AG08395 (cell line): Measurements from ENCODE around the gene HOXB6.

Experiments
- DNase-seq: peaks from one replicate; pipeline ENCODE4 v3.0.0; 2012; ENCODE audit warnings: mixed read lengths, low spot score

HOXB6 gene

DNA sequence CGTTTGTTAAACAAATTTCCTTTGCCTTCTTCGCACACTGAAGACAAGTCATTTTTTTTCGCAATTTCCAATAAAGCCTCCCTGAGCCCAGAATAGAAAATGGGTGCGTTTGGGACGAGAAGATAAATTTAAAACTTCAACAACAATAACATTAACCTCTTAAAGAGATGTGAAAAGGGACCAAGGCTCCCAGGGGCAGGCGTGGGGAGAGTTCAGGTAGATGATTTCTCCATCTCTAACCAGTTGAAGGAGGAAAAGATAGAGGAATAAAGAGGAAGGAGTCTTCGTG is 25.4 kb downstream of the HOXB6 start:
- DNase-seq: no peak

DNA sequence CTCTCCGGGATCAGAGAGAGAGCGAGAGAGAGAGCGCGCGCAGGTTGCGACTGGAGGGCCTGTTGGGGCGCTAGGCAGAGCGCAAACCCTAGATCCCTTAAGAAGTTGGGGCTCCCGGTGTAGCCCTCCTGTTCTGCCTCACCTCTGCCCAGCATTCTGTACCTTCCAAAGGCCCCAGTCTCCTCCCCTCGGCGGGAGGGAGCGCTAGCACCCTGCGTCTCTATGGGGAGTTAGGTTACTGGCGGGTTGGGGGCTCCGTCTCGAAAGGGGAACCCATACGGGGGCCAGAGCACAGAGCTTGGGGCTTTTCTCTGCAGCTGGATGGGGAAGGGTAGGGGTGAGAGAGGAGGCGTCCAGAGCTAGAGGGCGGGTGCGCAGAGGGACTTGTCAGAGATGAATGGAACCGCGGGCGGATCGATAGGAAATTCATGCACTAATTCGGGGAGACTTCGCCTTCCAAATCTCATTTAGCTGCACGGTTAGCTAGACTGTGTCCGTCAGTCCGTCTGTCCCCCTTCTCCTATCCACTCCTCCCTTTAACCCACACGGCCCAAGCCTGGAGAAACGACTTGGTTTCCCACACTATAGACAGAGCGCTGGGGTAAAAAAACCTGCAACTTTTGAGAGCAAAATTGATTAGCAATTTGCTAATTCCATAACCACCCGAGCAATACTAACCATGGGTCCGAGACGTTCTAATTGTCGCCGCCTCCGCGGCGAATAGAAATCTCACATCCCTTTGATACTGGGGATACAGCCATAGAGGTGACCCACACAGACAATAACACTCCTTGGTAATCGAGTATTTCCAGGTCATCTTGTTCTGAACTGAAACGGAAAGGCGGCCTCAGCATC is 25.9 kb downstream of the HOXB6 start:
- no peak for DNase-seq

- DNase-seq: no peak
Measured at GRCh38 chr17:48577946-48578615, 26.7 kb downstream of the HOXB6 start, which contains the start of gene HOXB4. Gene HOXB4 (minus strand): TSS chr17:48578350. CDS start chr17:48578319, 31 bp downstream.

DNA sequence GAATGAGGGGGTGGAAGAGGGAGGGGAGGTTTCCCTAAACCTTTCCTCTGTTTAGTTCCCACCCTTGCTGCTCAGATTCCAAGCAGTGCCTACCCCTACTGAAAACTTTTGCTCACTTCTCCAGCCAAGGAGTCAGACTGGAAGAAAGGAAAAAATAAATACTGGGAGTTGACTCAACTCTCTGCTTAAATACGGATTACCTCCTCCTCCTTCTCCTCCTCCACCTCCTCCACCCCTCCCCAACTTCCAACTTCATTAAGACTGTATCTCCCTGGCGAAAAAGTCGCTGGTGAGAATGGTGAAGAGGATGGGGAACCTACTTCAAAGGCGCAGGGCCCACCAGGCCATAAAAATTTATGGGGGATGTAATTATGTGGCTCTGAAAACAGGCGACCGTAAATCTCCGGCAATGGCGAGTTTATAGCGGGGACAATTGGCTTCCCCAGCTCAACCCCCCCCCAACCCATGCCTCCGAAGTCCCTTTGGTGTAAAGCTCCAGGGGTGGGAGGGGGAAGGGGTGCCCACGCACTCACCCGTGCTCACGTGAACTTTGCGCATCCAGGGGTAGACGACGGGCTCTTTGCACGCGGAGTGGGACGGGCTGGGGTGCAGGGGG is 27.3 kb downstream of the HOXB6 start:
- no peak for DNase-seq

DNA sequence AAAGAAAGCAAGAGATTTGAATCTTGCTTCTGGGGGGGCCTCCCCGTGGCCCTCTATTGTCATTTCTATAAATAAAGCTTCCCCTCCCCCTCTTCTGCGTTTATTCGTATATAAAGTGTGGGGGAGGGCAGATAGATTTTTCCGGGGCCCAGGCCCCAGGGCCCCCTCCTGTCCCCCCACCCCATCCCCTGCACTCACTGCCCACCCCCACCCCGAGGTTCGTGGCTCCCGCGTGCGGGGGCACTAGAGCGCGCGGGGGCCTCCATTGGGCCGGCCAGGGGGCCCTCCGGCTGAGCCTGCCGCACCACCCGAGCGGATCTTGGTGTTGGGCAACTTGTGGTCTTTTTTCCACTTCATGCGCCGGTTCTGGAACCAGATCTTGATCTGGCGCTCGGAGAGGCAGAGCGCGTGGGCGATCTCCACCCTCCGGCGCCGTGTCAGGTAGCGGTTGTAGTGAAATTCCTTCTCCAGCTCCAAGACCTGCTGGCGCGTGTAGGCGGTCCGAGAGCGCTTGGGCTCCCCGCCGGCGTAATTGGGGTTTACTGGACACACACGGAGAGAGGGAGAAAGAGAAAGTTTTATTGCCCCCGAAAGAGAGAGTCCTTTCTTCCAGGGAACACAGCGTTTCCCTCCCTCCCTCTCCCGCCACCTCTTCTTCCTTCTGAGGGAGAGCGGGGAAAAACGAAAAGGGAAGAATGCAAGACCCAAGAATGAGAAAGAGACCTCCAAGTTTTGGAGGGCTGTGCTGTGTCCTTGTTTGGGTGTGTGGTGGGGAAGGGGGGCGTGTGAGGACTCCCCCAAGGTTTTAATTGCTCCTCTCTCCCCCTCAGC is 28.1 kb downstream of the HOXB6 start:
- DNase-seq: no peak

- DNase-seq: no peak
Measured at GRCh38 chr17:48575673-48576478, 28.9 kb downstream of the HOXB6 start.

DNA sequence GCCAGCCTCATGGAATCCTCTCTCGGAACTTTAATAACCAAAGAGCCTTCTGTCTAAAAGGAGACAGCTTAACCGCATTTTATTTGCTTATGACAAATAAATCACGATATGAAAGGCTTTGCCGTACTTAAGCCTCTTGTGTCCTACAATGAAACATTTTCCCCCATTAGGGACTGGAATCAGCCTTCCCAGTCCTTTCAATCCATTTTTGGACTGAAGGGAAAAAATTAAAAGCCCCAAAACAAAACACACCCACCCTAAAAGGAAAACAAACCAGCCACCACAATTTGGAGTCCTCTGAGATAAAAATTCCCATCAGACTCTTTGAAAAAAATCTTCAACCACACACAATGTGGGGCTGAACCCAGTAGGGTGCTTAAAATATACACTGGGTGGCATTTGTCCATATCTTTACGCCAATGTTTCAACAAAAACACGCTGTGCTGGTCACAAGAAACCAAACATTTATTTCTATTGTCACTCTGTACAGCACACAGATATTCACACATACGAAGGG is 29.7 kb downstream of the HOXB6 start:
- DNase-seq: no peak

GRCh38 chr17:48574505-48575065 is 30.2 kb downstream of the HOXB6 start:
- no peak for DNase-seq

DNA sequence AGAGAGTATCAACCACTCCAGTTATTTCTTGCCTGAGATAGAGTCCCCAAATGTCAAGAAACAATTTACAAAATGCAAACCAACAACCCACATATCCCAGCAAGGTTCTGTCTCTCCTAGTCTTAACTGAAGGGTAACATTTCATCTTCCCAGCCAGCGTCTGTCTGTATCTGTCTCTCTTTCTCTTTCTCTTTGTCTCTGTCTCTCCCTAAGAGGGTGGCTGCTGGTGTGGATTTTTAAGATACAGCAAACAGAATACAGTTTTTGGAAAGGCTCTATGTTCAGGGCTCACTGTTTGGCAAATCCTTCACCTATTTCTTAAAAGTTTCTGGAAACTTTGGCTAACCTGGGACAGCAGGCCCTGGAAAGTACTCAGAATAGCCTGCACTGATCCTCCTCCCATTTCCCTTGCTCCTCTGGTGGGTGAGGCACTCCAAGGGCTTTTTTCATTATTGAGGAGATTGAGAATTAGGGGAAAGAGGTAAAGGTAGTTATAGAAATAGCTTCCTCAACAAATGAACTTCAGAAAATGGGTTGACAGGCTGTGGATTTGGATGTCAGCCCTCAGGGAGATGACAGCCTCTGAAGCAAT is 32.9 kb downstream of the HOXB6 start:
- no peak for DNase-seq

DNA sequence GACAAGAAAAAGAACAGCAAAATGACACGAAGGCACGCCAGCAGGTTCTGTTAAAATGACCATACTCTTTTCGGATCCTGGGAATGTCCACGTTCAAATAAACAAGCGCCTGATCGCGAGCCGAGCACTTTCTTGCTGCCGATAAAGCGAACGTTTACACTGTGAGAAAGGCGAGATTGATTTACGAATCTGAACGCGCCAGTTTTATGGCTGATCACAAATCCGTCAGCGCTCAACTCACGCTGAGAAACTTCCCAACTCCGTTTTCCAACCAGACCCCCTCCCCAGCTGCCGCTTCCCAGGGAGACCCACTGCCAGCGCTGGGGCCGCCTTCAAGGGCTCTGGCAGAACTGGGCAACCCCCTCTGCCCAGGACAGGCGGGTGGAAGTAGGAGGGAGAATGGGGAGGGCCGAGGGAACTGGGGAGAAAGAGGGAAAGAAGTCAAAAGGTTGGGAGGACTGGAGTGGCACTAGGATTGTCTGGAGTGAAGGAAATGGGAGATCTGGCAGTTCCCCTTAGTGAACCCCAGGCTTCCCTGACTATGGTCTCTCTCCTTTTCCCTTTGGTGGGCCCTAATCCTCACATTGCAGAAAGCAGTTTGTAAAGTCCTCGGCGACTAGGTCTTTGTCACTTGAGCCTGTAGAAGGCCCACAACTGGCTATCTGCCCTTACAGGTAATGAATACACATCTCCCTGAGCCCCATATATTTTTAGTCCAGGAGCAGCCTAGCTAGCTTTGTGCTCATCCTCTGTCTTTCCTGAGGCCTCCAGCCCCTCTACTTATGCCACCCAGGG is 33.6 kb downstream of the HOXB6 start:
- no peak for DNase-seq

GRCh38 chr17:48570325-48571023 is 34.3 kb downstream of the HOXB6 start:
- DNase-seq: no peak

GRCh38 chr17:48569674-48570324 is 35.0 kb downstream of the HOXB6 start:
- DNase-seq: no peak

DNA sequence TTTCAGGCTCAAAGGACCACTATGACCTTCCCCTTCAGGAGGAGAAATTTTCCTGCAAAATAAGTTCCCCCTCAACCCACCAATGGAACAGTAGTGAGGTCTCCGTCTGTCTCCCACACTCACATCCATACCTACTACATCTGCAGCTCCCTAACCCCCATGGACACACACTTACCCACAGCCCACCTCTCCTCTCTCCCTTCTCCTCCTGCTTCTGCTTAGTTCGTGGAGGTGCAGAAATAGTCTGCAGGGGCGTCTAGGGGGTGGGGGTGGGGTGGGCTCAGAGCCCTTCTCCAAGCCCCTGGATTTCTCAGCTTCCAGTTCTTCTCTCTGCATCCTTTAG is 35.6 kb downstream of the HOXB6 start:
- no peak for DNase-seq

DNA sequence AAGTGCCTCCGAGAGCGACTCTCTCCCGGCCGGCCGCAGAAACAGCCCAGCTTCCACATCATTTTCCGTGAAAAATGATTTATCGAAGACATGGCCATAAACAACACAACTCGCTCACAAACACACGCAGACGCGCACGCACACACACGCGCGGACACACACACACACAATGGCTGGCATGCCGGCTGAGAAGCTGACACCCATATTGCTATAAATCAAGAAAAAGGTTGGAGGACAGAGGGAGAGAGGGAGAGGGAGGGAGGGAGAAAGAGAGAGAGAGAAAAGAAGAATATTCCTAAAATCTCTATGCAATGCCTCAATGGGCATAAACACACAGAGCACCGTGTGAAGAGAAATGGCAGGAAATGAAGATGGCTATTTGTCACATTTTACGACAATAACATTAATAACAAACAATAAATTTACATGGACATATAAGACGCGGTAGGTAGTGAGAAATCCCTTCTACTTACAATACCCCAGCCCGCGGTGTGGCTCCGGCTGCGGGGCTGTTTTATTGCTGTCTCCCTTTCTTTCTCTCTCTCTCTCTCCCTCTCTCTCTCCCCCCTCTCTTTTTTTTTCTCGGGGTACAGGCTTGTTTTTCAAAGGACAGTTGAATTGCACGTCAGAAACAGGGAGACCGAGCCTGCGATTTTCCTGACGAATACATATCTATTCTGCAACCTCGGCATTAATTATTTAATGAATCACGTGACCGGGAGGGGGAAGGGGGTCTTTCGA is 36.1 kb downstream of the HOXB6 start:
- no peak for DNase-seq

GRCh38 chr17:48567646-48568354 is 37.0 kb downstream of the HOXB6 start:
- DNase-seq: no peak

DNA sequence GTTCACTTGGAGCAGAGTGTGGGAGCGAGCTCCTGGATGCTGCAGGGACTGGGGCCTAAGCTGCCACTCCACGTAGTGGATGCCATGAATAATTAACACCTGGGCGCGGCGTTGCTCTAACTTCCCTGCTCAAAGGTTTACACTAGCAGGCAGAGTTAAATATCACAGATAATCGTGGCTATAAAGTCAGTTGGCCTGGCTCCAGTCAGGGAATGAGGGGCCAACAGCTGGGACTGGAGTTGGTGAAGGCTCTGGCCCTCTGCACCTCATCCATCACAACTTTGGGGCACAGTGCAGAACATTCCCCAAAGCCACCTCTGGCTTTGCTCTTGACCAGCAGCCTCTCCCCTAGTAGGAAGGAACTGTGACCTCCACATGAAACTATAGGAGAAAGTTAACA is 37.6 kb downstream of the HOXB6 start:
- no peak for DNase-seq

- DNase-seq: no peak
Measured at GRCh38 chr17:48566717-48567116, 38.1 kb downstream of the HOXB6 start.
